GM23338 (cell line): ENCODE measurements around the gene ACRBP.

ENCODE experiments used
- CTCF ChIP-seq, 2 experiments: fragments of 200-600 bp in 1 of 2; sonication (generic) in 1 of 2; conservative IDR thresholded peaks; 2 replicates each; pipeline versions ENCODE4 v1.5.1 to v1.6.1; 2016 to 2017; ENCODE audit warnings: antibody characterized with exemption in 2 of 2, low read depth in 2 of 2, mild to moderate bottlenecking in 2 of 2, moderate library complexity in 1 of 2
- EZH2phosphoT487 ChIP-seq: fragments of 200-600 bp; sonication (generic); IDR thresholded peaks from one replicate; pipeline ENCODE4 v1.8.1; 2018; ENCODE audit warnings: antibody characterized with exemption; ENCODE audit not compliant: unreplicated experiment
- STAT1 ChIP-seq: IDR thresholded peaks from one replicate; pipeline ENCODE4 v1.6.1; 2016; ENCODE audit warnings: antibody characterized with exemption; ENCODE audit not compliant: unreplicated experiment
- ZNF114 ChIP-seq: fragments of 250-450 bp; sonication (Bioruptor Pico); IDR thresholded peaks from 2 replicates; pipeline ENCODE4 v1.5.0; 2020; ENCODE audit warnings: mild to moderate bottlenecking, moderate library complexity
- TF ChIP-seq, protein P1 (sequence below): IDR thresholded peaks from one replicate; pipeline ENCODE4 v1.6.1; 2018; ENCODE audit warnings: antibody characterized with exemption; ENCODE audit not compliant: unreplicated experiment

DNA sequence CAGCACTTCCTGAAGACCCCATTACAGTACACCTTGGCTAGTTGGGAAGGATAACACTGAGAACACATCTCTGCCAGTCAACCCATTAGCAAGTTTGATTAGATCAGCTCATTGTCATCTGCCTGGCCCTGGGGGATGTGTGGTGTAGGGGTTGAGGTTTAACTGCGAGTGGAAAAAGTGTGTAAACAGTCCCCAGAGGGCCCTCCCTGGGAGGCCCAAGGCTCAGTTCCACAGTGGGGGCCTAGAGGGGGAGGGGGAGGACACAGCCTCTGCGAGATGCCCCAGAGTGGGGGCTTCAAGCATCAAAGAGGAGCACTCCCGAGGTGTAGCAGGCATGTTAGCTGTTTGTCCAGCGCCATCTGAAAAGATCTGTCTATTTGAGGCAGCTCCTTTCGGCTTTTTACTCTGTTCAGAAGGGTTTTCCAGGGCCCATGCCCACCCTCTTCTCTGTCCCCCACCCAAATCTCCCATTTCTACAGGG, 11.8 kb downstream of the ACRBP start:
- no peak for TF ChIP-seq CTCF (conservative IDR thresholded peaks at IDR 0.05; ENCODE audit: low read depth in 2 of 2)
- TF ChIP-seq ZNF114 (CRISPR knock-in tag): no peak
- TF ChIP-seq EZH2phosphoT487: no peak
- TF ChIP-seq, protein P1, sequence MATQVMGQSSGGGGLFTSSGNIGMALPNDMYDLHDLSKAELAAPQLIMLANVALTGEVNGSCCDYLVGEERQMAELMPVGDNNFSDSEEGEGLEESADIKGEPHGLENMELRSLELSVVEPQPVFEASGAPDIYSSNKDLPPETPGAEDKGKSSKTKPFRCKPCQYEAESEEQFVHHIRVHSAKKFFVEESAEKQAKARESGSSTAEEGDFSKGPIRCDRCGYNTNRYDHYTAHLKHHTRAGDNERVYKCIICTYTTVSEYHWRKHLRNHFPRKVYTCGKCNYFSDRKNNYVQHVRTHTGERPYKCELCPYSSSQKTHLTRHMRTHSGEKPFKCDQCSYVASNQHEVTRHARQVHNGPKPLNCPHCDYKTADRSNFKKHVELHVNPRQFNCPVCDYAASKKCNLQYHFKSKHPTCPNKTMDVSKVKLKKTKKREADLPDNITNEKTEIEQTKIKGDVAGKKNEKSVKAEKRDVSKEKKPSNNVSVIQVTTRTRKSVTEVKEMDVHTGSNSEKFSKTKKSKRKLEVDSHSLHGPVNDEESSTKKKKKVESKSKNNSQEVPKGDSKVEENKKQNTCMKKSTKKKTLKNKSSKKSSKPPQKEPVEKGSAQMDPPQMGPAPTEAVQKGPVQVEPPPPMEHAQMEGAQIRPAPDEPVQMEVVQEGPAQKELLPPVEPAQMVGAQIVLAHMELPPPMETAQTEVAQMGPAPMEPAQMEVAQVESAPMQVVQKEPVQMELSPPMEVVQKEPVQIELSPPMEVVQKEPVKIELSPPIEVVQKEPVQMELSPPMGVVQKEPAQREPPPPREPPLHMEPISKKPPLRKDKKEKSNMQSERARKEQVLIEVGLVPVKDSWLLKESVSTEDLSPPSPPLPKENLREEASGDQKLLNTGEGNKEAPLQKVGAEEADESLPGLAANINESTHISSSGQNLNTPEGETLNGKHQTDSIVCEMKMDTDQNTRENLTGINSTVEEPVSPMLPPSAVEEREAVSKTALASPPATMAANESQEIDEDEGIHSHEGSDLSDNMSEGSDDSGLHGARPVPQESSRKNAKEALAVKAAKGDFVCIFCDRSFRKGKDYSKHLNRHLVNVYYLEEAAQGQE: no peak
- no peak for TF ChIP-seq STAT1
